GM19395 (cell line): ENCODE results near the gene PRSS1.
"Not testable (repeated sequence)": the region's sequence is repeated elsewhere in the genome, so short reads cannot be mapped to it uniquely, and the experiment has no call there.

Experiments used
- ATAC-seq: cut with Tn5 transposase; IDR thresholded peaks from one replicate; pipeline ENCODE4 v1.9.1; 2021; ENCODE audit warnings: mild to moderate bottlenecking, moderate library complexity; ENCODE audit not compliant: unreplicated experiment

Gene PRSS1

DNA sequence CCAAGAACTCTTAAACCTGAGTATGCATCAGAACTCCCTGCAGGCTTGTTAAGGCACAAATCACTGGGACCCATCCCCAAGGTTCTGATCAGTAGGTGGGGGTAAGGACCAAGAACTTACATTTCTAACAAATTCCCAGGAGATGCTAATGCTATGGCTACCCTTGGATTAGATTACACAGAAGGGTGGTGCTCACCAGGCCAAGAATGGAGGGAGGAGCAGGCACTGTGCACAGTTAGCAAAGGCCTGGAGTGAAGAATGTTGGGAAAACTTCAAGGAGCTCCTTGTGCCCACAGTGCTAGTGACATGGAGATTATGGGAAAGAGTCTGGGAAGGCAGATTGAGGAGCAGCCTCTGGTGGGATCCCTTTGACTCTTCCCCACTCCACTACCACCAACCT, 23.4 kb downstream of the PRSS1 start:
- ATAC-seq, result no peak

- no peak for ATAC-seq
Measured at GRCh38 chr7:142773230-142773629, 24.0 kb downstream of the PRSS1 start.

- no peak for ATAC-seq
Measured at GRCh38 chr7:142773937-142774744, 24.9 kb downstream of the PRSS1 start.

- no peak for ATAC-seq
Measured at GRCh38 chr7:142774826-142775225, 25.6 kb downstream of the PRSS1 start.

DNA sequence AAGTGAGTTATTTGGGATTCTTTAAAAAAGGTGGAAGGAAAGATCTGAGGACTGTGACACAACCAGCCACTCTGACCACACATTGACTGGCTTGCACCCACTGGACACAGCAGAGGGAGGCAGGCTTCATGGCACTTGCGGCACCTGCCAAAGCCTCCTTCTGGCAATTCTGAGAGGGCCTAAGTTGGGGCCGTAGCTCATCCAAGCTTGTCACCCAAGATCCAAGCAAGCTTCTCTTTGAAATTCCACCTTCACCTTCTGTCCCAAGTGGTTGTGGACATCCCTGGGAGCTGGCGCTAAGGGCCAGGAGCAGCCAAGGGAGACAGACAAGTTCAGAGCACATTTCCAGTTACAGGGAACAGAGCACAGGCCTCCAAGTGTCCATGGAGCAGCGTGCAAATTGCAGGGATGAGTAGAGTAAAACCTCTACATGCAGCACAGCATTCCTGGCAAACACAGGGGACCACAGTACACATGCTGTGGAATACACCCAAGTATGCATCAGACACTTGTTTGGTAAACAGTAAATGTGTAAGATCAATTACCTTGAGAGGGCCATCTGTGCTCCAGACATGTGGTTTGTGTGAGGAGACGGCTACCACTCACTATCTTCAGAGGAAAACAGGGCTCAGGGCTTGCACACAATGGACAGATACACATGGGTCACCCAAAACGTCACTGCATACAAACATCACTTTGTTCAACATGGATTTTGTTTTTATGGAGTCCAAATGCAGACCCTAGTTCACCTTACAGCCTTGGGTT, 26.3 kb downstream of the PRSS1 start:
- not testable (repeated sequence) for ATAC-seq

DNA sequence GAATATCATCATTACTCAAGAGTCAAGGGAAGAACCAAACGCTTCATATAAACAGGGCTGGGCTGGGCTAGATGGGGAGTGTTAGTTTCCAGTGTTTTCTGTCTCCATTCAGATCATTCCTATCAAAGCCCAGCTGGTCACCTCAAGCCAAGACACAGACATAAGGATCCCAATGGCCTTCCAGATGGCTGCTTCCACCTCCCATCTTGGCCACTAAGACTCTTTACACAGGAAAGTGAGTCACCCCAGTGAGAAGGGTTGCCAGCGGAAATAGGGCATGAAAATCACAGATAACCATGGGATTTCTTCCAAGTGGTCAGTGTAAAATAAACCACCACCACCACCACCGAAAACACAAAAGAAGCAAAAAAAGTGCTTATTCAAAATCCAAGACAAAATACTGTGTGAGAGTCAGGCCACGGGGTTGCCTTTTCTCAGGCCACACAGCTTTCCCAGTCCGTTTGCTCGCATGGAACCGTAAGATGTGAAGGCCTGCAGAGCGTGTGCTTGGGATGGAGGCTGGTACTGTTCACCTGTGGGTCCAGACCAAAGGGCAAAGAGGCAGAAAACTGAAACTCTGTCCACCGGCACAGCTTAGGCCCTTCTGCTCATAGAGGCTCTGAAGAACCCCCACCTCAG, 27.1 kb downstream of the PRSS1 start:
- ATAC-seq, result no peak

DNA sequence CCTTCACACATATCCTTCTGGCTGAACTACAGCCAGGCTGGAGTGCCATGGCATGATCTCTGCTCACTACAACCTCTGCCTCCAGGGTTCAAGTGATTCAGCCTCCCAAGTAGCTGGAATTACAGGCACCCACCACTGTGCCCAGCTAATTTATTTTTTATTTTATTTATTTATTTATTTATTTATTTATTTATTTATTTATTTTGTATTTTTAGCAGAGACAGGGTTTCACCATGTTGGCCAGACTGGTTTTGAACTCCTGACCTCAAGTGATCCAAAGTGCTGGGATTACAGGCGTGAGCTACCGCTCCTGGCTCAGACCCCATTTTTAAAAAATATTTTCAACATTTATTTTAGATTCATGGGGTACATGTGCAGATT, 27.6 kb downstream of the PRSS1 start:
- not testable (repeated sequence) for ATAC-seq

DNA sequence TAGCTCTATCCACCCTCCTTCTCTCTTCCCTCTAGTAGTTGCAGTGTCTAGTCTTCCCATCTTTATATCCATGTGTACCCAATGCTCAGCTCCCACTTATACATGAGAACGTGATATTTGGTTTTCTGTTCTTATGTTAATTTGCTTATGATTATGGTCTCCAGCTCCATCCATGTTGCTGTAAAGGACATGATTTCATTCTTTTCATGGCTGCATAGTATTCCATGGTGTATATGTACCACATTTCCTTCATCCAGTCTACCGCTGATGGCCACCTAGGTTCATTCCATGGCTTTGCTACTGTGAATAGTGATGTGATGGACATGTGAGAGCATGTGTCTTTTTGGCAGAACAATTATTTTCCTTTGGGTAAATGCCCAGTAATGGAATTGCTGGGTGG, 28.0 kb downstream of the PRSS1 start:
- no peak for ATAC-seq

DNA sequence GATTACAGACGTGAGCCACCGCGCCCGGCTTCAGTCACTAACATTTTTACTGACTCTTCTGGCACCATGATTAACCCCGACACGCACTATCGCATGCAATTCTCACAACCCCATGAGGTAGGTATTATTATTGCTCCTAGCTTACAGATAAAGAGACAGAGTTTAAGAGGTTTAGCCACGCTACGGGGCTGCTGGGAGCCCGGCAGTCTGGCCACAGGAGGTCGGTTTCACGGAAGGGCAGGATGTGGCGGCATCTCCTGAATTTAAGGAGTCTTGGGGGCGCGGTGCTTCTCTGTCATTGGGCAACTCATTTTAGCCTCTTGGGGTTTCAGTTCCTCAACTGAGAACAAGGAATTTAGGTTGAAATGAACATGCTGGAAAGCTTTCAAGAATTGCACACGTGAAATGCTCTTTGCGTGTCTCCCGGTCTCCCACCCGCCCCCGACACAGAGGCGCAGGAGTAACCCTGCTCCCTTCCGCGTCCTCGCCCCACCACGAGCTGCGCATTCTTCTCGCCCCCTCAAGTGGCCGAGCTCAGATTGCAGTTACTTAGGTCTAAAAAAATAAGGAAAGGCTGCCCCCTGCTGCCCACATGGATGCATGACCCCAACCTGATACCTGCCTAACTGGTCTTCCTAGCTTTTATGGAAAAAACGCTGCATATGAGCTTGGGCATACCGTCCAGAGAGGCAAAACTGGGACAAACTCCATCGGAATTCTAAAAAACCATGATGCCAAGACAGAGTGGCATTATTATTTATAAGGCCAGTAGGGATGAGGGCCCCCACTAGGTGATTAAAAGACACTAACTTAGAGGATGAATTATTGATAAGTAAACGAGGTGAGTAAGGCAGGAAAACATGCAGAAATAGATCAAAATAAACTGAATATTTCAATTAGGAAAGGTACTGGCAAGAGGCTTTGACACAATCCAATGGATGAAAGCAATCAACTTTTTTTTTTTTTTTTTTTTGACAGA, 33.9 kb downstream of the PRSS1 start:
- peak; percentile 93 for ATAC-seq

- no peak for ATAC-seq
Measured at GRCh38 chr7:142784096-142784495, 34.8 kb downstream of the PRSS1 start.

DNA sequence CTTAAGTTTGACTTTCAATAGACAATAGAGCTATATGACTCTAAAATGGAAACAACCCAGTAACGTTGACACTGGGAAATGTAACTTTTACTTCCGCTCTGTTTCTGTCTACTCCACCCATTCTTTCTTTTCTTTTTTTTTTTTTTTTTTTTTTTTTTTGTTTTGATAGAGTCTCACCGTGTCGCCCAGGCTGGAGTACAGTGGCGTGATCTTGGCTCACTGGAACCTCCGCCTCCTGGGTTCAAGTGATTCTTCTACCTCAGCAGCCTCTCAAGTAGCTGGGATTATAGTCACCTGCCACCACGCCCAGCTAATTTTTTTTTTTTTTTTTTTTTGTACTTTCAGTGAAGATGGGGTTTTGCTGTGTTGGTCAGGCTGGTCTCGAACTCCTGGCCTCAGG, 35.4 kb downstream of the PRSS1 start:
- no peak for ATAC-seq

GRCh38 chr7:142785841-142786250, 36.6 kb downstream of the PRSS1 start:
- ATAC-seq, result no peak

DNA sequence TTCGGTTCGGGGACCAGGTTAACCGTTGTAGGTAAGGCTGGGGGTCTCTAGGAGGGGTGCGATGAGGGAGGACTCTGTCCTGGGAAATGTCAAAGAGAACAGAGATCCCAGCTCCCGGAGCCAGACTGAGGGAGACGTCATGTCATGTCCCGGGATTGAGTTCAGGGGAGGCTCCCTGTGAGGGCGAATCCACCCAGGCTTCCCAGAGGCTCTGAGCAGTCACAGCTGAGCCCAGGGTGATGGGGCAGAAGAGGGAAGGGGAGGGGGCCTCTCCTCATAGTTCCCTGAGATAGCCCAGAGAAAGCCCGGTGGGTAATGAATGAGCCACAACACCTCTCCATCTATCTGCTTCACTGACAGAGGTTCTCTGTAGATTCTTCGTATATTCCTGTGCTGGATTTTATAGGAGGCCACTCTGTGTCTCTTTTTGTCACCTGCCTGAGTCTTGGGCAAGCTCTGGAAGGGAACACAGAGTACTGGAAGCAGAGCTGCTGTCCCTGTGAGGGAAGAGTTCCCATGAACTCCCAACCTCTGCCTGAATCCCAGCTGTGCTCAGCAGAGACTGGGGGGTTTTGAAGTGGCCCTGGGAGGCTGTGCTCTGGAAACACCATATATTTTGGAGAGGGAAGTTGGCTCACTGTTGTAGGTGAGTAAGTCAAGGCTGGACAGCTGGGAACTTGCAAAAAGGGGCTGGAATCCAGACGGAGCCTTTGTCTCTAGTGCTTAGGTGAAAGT, 37.9 kb downstream of the PRSS1 start:
- no peak for ATAC-seq

GRCh38 chr7:142787783-142788182, 38.5 kb downstream of the PRSS1 start:
- no peak for ATAC-seq

DNA sequence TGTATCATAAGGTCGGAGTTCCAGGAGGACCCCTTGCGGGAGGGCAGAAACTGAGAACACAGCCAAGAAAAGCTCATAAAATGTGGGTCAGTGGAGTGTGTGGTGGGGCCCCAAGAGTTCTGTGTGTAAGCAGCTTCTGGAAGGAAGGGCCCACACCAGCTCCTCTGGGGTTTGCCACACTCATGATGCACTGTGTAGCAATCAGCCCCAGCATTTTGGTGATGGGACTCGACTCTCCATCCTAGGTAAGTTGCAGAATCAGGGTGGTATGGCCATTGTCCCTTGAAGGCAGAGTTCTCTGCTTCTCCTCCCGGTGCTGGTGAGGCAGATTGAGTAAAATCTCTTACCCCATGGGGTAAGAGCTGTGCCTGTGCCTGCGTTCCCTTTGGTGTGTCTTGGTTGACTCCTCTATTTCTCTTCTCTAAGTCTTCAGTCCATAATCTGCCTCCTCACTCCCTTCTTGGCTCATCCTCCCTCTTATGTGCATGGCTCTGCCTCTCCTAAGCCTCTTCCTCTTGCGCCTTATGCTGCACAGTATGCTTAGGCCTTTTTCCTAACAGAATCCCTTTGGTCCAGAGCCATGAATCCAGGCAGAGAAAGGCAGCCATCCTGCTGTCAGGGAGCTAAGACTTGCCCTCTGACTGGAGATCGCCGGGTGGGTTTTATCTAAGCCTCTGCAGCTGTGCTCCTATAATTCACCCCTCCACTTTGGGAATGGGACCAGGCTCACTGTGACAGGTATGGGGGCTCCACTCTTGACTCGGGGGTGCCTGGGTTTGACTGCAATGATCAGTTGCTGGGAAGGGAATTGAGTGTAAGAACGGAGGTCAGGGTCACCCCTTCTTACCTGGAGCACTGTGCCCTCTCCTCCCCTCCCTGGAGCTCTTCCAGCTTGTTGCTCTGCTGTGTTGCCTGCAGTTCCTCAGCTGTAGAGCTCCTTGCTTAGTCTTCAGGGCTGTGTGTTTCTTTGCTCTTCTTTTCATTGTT, 39.3 kb downstream of the PRSS1 start:
- ATAC-seq, result no peak

DNA sequence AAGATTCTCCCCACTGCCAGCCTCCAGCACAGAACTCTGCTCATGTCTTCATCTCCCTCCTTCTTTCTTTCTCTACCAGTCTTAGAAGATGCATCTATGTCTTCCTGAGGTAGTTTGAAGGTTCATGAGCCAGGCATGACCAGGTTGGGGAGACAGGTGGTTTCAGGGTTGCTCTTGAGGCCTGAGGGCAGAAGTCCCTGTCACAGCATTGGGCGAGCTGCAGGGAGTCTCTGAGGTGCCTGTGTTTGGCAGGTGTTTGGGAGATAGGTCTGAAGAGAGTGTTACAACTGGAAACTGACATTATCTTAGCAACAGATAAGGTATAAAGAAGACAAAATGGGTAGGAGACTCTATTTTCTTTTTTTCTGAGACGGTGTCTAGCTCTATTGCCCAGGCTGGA, 40.2 kb downstream of the PRSS1 start:
- ATAC-seq, result no peak

GRCh38 chr7:142790056-142790455, 40.8 kb downstream of the PRSS1 start:
- ATAC-seq, result no peak

DNA sequence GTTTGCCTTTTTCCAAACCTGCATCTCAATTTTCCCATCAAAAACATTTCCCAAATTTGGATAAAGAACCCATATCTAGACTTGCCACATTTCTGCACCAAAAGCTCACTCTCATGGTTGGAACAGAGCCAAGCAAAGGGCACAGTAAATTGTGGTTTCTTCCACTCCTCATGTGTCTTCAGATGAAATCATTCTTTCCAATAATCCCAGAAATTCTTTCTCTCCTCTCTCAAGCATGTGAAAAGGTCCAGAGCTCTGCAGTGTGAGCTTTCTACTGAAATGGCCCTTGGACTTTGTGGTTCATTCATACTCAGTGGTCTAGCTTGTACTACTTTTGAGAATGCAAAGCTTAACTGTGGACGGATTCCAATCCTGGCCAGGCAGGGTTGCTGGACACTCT, 41.3 kb downstream of the PRSS1 start:
- no peak for ATAC-seq

DNA sequence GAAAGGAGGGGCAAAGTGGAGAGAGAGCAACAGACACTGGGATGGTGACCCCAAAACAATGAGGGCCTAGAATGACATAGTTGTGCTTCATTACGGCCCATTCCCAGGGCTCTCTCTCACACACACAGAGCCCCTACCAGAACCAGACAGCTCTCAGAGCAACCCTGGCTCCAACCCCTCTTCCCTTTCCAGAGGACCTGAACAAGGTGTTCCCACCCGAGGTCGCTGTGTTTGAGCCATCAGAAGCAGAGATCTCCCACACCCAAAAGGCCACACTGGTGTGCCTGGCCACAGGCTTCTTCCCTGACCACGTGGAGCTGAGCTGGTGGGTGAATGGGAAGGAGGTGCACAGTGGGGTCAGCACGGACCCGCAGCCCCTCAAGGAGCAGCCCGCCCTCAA, 42.2 kb downstream of the PRSS1 start:
- ATAC-seq, result no peak
